ENCODE results near the gene IQGAP2.

DNA sequence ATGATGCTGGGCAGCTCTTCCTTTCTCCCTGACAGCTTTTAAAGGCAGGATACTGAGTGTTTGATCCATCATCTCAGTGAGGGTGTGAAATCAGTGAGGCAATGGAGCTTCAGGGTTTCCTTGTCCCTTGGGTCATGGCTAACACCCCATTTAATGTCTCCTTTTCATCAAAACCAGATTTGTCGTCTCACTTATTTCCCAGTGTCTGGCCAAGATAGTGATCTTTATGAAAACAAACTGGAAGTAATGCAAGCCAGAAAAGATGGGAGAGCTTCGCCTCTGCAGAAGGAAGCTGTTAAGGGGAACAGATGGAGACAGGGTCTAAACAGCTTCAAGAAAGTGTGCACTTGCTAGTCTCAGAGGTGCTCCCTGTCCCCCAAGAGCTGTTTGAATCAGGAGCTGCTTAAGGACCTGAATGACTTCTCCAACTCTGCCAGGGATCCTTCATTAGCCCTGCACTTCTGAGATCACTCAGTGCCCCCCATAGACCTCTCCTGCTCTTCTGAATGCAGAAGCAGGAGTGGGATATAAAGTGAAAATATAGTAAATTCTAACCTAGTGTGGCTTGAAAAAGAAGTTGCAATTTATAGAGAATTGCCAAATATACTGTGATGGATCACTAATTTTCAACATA lies 124.0 kb downstream of the IQGAP2 start:
- TF ChIP-seq EZH2 (IDR thresholded peaks at IDR 0.05; ENCODE audit: borderline replicate concordance, insufficient read depth, low read depth, low read length, poor library complexity, severe bottlenecking), result no peak
- TF ChIP-seq, protein P1, sequence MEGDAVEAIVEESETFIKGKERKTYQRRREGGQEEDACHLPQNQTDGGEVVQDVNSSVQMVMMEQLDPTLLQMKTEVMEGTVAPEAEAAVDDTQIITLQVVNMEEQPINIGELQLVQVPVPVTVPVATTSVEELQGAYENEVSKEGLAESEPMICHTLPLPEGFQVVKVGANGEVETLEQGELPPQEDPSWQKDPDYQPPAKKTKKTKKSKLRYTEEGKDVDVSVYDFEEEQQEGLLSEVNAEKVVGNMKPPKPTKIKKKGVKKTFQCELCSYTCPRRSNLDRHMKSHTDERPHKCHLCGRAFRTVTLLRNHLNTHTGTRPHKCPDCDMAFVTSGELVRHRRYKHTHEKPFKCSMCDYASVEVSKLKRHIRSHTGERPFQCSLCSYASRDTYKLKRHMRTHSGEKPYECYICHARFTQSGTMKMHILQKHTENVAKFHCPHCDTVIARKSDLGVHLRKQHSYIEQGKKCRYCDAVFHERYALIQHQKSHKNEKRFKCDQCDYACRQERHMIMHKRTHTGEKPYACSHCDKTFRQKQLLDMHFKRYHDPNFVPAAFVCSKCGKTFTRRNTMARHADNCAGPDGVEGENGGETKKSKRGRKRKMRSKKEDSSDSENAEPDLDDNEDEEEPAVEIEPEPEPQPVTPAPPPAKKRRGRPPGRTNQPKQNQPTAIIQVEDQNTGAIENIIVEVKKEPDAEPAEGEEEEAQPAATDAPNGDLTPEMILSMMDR (IDR thresholded peaks at IDR 0.05), result no peak
